GM19043 (cell line): ENCODE measurements around the gene NNAT.
"Not testable (repeated sequence)": the region's sequence is repeated elsewhere in the genome, so short reads cannot be mapped to it uniquely, and the experiment has no call there.

Experiments used
- ATAC-seq: cut with Tn5 transposase; IDR thresholded peaks from one replicate; pipeline ENCODE4 v1.9.1; 2021; ENCODE audit warnings: low read depth; ENCODE audit not compliant: unreplicated experiment

Gene NNAT

GRCh38 chr20:37538003-37538402, 17.0 kb downstream of the NNAT start:
- no peak for ATAC-seq

DNA sequence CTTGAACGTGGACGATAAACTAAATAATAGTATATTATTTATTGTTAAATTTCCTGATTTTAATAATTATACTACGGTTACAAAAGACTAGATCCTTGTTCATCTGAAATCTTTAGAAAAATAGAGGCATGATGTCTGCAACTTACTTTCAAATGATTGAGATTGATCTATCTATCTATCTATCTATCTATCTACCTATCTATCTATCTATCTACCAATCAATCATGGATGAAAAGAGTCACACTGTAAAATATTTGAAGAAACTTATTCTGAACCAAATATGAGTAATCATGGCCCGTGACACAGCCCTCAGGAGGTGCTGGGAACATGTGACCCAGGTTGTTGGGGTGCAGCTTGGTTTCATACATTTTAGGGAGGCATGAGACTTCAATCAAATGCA, 18.4 kb downstream of the NNAT start:
- ATAC-seq = no peak

GRCh38 chr20:37540001-37540400, 19.0 kb downstream of the NNAT start:
- no peak for ATAC-seq

GRCh38 chr20:37540838-37541237, 19.8 kb downstream of the NNAT start:
- ATAC-seq = not testable (repeated sequence)

DNA sequence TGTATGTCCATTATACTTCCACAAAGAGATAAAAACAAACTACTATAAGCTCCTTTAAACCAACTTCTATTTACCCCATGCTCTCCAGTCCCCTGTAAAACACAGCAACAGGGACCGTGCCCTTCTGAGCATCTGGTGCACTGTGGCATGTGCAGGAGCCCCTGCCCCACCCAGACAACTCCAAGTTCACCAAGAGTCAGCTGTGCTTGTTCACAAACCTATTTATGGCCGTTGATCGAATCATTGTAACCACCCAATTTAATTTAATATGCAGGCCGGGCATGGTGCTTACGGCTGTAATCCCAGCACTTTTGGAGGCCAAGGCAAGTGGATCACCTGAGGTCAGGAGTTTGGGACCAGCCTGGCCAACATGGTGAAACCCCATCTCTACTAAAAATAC, 20.3 kb downstream of the NNAT start:
- no peak for ATAC-seq

- no peak for ATAC-seq
Observed at GRCh38 chr20:37542281-37542680, 21.2 kb downstream of the NNAT start.

DNA sequence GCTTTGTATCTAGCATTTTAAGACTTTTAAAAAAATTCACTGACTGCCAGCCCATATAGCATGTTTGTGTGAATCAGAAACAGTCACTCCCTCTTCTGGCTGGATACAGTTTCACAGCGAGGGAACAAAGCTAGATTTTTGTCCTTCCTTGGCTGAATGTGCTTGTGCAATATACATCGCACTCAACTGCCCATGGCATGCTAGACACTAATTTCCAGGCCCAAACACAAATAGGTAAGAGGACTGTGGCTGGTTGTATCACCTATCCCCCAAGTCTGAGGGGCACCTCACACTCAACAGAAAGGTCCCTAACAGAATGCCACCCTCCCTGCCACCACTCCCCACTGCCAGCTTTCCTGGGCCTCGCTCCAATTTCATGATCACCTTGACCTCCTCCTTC, 22.8 kb downstream of the NNAT start:
- no peak for ATAC-seq

GRCh38 chr20:37544386-37544785, 23.3 kb downstream of the NNAT start:
- no peak for ATAC-seq

DNA sequence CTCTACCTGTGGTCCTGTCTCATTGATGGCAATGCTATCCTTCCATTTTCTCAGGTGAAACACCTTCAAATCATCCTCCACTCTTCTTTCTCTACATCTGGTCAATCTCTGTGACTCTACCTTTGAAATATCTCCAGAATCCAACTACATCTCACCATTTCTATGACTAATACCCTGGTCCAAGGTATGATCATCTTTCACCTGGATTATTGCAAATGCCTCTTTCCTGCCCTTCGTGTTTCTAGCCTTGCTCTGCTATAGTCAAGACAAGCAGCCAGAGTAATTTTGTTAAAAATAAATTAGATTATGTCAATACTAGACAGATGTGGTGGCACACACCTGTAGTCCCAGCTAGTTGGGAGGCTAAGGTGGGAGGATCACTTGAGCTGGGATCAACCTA, 24.5 kb downstream of the NNAT start:
- ATAC-seq = no peak

DNA sequence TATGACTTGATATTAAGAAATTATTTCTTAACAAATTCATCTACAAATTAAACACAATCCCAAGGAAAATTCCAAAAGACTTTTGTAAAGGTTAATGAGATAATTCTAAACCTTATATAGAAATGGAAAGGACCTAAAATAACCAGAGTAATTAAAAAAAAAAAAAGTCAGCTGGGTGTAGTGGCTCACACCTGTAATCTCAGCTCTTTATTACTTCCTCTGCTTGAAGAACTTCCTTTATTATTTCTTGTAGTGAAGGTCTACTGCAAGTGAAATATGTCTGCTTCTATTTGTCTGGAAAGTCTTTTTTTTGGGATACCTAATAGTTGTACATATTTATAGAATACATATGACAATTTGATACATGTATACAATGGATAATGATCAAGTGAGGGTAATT, 26.9 kb downstream of the NNAT start:
- ATAC-seq = no peak

GRCh38 chr20:37550101-37550920, 29.3 kb downstream of the NNAT start:
- ATAC-seq = not testable (repeated sequence)

- ATAC-seq = not testable (repeated sequence)
Observed at GRCh38 chr20:37551660-37552059, 30.6 kb downstream of the NNAT start.

DNA sequence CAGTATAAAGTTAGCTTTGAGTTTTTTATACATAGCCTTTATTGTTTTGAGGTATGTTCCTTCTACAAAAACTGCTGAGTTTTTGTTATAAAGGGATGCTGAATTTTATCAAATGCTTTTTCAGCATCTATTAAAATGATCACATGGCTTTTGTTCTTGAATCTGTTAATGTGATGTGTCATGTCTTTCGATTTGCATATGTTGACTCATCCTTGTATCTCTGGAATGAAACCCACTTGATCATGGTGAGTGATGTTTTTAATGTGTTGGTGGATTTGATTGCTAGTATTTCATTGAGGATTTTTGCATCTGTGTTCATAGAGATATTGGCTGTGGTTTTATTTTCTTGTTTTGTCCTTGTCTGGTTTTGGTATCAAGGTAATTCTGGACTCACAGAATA, 31.4 kb downstream of the NNAT start:
- no peak for ATAC-seq

DNA sequence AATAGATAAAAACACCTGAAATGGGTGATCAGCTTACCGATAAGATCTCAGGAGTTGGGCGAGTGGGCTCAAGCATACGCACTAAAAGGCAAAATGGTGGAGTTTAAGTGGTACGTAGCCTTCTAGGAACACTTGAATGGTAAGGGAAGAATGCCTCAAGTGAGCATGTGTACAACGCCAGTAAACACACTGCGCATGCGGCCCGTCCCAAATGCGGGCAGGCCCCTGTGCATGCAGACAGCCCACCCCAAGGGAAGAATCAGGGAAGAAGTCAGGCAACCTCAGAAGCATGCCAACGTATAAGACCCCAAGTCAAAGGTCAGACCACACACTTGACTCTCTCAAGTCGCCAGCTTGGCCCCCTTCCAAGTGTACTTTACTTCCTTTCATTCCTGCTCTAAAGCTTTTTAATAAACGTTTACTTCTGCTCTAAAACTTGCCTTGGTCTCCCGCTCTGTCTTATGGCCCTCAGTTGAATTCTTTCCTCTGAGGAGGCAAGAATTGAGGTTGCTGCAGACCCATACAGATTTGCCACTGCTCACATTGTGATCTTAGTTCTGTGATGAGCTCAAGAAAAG, 33.8 kb downstream of the NNAT start:
- ATAC-seq = not testable (repeated sequence)

GRCh38 chr20:37556538-37556937, 35.5 kb downstream of the NNAT start:
- no peak for ATAC-seq

GRCh38 chr20:37558306-37558705, 37.3 kb downstream of the NNAT start:
- ATAC-seq = no peak

GRCh38 chr20:37558779-37559178, 37.7 kb downstream of the NNAT start:
- ATAC-seq = no peak

DNA sequence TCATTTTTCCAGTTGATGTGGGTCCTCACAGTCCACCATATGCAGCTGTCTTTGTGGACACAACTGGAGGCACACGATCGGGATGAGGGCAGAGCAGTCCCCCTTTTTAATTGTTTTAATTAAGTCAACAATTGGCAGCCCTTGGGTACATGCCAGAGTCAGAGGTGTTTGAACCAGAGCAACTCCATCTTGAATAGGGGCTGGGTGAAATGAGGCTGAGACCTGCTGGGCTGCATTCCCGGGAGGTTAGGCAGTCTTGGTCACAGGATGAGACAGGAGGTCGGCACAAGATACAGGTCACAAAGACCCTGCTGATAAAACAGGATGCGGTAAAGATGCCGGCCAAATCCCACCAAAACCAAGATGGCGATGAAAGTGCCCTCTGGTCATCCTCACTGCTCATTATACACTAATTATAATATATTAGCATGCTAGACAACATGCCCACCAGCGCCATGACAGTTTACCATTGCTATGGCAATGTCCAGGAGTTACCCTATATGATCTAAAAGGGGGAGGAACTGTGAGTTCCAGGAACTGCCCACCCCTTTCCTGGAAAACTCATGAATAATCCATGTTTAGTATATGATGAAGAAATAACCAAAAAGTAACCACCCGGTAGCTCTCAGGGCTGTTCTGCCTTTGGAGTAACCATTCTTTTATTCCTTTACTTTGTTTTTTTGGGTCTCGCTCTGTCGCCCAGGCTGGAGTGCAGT, 38.4 kb downstream of the NNAT start:
- no peak for ATAC-seq

- no peak for ATAC-seq
Observed at GRCh38 chr20:37560629-37561028, 39.6 kb downstream of the NNAT start.

DNA sequence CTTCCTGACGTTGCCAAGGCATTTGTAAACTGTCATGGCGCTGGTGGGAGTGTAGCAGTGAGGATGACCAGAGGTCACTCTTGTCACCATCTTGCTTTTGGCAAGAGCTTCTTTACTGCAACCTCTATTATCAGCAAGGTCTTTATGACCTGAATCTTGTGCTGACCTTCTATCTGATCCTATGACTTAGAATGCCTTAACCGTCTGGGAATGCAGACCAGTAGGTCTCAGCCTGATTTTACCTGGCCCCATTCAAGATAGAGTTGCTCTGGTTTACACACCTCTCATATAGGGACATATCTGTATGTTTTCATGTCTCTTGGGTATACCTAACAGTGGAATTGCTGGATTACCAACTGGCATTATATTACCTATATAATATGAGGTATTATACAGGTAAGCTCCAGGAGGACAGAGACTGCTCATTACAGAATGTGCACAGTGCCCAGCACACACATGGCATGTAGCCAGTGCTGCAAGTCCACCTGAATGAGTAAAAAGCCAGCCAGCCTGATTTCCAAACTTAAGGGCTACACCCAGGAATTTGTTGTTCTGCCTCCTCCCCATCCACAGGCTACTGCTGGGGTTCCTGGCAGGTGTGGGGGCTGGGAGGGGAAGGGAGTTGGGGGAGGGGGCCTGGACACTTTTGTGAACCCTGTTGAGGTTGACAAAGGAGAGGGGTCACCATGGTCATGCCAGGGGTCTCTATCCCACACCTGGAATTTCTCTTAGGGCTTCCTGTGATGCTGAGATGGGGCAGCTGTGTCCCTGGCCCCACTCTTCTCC, 41.8 kb downstream of the NNAT start:
- no peak for ATAC-seq

GRCh38 chr20:37564016-37564387, 43.0 kb downstream of the NNAT start:
- no peak for ATAC-seq
